Measurements from ENCODE around the gene KRT9.

- TF ChIP-seq, protein P1, sequence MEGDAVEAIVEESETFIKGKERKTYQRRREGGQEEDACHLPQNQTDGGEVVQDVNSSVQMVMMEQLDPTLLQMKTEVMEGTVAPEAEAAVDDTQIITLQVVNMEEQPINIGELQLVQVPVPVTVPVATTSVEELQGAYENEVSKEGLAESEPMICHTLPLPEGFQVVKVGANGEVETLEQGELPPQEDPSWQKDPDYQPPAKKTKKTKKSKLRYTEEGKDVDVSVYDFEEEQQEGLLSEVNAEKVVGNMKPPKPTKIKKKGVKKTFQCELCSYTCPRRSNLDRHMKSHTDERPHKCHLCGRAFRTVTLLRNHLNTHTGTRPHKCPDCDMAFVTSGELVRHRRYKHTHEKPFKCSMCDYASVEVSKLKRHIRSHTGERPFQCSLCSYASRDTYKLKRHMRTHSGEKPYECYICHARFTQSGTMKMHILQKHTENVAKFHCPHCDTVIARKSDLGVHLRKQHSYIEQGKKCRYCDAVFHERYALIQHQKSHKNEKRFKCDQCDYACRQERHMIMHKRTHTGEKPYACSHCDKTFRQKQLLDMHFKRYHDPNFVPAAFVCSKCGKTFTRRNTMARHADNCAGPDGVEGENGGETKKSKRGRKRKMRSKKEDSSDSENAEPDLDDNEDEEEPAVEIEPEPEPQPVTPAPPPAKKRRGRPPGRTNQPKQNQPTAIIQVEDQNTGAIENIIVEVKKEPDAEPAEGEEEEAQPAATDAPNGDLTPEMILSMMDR (conservative IDR thresholded peaks at IDR 0.05 in 1 of 2, IDR thresholded peaks at IDR 0.05 in 1 of 2; ENCODE audit: low read depth in 1 of 2, low read length in 2 of 2): no peak
- no peak for TF ChIP-seq EZH2 (IDR thresholded peaks at IDR 0.05; ENCODE audit: low read length, missing control alignments)
Measured at GRCh38 chr17:41537614-41537954, 34.3 kb downstream of the KRT9 start.
